ENCODE results near the gene NT5DC1.

Gene NT5DC1

DNA sequence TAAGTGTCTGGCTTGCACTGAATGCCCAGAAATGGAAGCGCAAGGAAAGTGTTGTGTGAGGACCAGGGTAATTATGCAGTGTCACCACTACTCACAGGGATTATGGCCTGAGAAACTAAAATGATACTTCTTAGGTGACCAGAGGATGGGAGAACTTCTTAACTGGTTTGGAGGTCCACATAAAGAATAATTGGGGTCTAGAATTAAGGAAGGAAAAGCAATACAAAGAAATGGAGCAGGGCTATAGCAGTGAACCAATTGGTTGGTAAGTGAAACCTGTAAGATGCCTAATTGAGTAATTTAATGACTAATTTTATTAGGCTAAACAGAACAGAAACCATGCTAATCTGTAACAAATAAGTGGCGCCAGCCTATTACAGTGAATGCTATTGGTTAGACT lies 147.9 kb downstream of the NT5DC1 start:
- DNase-seq: no peak

DNA sequence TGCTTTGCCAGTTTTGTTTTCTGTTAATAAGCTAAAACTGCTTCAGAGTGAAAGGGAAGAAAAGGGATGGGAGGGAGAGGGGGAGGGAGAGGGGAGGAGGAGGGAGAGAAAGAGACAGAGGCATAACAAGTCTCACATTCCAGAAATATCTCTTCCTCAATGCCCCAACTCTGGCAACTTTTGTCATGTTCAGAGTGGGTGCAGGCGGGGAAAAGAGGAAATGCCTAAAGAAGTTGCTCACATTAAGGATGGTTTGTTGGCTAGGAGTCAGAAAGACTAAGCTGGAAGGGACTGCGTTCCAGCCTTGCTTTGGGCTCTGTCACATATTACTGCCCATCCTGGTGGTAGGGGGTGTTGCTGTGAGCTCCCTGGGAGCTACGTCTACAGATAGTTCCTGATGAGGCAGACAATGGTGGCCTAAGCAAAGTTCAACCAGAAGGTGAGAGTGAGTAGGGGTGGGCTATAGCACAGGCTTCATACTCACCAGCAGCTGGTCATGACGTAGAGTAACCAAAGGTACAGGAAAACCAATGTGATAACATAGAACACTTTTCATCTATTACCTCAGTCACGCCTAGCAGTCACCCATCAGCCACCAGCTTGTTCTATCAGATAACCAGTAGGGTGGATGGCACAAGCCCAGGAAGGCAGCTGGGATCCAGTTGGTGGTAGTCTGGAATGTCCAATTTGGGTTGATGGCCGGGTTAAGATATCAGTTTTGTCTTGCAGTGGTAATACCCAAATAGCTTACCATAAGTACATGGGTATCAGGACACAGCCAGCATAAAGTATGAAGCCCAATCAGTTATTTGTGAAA lies 151.1 kb downstream of the NT5DC1 start:
- DNase-seq: no peak

DNA sequence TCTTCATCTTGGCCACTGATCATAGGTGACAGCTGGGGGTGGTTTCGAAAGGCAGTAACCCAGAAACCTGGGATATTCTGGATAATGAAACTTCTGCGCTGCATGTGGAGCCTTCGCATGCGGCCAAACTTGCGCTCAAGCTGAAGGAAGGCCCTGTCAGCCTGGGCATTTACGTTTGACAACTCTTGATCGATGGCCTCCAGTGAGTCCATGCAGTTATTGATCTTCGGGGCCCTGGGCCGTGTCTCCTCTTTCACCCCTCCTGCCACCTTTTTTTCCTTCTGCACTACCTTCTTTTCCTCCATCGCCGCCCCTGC lies 152.5 kb downstream of the NT5DC1 start:
- DNase-seq: no peak

DNA sequence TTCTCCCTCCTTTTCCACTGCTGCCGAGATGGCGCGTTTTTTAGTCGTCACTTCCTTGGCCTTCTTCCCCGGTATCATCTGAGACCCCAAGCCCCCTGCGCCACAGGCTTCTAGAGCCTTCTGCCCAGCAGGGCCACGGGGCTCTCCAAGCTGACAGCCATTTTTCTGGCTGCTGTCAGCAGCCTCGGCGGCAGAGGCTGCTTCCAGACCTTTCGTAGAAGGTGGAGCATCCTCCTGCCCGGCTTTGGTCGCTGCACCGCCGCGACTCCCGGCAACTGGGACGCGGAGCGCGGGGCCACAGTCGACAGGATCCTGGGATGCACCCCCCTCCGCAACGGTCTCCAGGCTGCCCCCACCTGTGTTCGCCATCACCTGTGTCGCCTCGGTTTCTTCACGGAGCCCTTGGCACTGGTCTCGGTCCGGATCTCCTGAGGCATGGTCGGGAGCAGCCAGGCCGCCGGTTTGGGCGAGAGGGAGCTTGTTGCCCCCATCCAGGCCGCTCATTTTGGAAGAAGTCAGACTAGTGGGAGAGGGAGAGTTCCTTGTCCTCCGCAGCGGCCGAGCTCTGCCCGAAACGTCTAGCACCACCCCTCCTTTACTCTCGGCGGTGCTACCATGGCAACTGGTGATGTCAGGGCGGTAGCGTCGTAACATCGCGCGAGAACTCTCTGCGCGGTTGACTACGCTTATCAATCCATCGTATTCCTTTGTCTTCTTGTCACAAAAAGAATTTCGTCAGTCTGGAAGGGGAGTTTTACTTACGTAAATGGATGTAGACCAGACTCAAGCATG lies 153.0 kb downstream of the NT5DC1 start, which contains the start of gene TSPYL4:
TSS of gene TSPYL4 (minus strand) at position 571 of the 792 bp plus-strand sequence. CDS start at position 504, 67 bp downstream.
- peak; percentile 89 for DNase-seq

DNA sequence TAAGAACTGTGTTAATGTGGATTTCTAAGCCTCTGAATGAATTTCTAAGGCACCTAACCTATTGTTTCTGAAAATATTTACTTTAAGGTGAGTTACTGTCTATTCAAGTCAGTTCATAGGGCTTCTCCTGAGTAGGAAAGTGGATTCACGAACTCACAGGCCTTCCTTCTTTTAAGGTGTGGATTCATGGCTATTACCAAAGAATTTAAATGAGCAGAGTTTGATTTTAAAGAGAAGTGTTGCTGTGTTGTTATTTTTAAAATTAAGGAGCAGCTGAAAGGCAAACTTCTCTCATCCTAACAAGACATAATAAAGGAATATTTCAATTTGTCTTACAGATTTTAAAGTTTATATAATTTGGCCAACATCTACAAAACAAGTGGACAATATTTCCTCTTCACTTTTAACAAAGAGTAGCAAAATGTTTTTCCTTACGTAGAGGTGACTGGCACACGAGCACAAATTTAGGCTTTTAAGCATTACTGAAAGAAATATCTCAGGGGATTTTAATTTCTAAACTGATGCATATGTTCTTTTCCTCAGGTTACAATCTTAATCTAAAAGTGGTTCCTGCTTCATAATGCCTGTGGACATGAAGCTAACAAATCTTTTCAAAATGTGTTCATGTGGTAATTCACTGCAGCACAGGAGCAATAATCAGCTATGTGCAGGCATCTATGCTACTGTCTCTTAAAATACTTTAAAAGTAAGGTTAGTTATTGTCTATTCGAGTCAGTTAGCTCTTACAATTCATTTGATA lies 153.8 kb downstream of the NT5DC1 start:
- DNase-seq: no peak

DNA sequence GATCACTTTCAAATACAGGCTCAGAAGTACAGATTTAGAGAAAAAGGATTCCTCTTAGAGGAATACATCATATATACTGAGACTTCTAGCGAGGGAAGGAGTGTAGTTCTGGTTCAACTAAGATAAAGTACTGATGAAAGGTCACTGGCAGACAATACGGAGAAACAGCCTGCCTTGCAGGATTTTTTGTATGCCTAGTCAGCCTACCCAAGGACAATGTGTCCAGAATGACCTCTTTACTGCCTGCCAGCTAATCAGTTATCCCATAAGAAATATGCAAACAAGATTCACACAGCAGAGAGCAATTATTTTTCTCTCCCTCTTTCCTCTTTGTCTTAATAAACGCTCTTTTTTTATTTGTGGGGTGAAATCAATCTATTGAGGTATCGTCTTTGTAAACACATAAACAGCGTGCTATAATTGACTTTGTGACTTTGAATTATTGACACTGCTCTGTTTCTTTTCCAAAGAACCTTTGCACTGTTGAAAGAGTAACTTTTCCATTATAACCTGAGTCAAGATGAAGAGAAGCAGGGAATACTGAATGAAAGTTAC lies 154.7 kb downstream of the NT5DC1 start:
- no peak for DNase-seq

- DNase-seq: no peak
These were observed 156.0 kb downstream of the NT5DC1 start for GRCh38 chr6:116256694-116257093.

GRCh38 chr6:116258520-116258919 lies 157.9 kb downstream of the NT5DC1 start:
- DNase-seq: no peak

- DNase-seq: no peak
These were observed 162.7 kb downstream of the NT5DC1 start for GRCh38 chr6:116263353-116263752.

DNA sequence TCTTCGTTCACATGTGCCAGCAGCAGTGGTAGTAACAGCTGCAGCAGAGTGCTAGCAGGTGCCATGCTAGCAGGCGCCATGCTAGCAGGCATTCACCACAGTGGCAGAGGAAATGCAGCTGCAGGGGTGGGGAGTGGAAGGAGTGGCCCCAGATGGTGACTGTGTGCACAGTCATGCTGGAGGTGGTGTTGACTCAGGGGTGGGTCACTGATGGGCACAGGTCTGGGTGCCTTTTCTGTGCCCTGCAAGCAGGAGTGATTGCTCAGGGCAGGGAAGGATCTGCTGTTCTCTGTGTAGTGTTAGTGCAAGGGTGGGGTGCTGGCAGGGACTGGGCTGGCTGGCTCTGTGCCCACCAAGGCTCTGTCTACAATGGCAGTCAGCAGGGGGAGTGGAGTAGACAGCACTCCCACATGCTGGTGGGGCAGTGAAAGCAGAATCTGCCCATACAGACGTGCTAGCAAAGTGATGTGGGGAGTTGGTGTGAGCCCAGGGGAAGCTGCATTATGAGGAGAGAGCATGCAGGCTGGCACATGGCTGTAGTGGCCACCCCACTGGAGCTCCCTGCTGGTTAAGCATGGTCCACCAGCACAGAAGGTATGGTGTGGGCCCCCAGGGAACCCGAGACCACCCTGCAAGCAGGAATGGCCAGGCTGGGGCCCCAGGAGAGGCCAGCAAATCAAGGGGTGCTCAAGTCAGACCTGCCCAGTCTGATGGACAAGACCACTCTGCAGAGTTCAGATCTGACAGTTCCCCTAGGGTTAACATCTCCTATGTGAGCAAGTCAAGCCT lies 164.6 kb downstream of the NT5DC1 start:
- DNase-seq: no peak

GRCh38 chr6:116266803-116267202 lies 166.2 kb downstream of the NT5DC1 start:
- no peak for DNase-seq

DNA sequence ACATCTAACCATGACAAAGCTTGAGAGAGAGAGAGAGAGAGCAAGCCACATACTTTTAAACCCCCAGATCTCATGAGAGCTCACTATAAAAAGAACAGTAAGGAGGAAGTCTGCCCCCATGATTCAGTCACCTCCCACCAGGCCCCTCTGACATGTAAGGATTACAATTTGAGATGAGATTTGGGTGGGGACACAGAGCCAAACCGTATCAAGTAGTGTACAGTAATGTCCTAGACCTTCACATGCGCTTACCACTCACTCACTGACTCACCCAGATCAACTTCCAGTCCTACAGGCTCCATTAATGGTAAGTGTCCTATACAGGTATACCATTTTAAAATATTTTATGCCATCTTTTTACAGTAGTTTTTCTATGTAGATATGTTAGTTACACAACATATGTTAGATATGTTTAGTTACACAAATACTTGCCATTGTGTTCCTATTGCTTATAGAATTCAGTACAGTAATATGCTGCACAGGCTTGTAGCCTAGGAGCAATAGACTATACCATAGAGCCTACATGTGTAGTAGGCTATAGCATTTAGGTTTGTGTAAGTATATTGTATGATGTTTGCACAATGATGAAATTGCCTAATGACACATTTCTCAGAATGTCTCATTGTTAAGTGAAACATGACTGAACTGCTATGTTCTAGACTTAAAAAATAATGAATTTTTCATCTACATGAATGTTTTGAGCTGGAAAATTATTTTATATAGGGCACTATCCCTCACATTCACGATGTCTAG lies 167.4 kb downstream of the NT5DC1 start:
- no peak for DNase-seq

- DNase-seq: no peak
These were observed 168.1 kb downstream of the NT5DC1 start for GRCh38 chr6:116268589-116269293.

DNA sequence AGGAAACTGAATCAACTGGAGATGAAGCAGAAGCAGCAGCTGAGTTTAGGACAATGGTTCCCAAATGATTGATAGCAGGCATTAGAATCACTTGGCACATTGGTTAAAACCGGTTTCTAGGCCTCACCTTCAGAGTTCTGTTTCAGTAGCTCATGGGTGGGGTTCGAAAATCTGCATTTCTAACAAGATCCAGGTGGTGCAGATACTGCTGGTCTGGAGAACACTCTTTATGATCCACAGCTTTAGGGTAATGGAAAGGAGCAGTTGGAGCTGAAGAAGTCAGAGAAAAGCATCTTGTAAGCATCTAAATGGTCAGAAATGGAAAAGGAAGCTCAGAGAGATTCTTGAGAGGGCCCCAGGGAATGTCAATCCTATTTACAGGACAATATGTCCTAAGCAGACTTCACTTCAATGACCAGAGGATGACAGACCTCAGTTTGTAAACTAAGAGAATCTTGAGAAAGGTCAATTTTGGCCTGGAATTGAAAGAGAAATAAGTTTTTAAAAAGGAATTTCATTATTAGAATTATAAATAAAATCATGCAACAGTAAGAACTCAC lies 170.6 kb downstream of the NT5DC1 start:
- no peak for DNase-seq

DNA sequence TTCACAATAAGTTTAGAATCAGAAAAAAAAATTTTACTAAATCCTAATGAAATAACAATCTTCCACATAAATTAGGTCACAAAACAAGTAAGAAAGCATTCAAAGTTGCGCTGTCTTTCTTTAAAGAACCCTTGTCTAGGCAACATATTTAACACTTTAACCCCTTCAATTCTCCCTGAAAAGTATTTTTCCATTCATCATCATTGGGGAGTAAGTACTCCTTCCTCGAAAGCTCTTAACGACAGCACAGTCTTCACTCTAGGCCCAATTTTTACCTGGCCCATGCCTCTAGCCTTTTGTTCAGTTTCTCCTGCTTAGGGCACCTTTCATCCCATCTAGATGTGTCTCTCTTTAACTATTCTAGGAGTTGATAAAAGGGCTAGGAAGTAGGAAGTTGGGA lies 176.5 kb downstream of the NT5DC1 start:
- no peak for DNase-seq

DNA sequence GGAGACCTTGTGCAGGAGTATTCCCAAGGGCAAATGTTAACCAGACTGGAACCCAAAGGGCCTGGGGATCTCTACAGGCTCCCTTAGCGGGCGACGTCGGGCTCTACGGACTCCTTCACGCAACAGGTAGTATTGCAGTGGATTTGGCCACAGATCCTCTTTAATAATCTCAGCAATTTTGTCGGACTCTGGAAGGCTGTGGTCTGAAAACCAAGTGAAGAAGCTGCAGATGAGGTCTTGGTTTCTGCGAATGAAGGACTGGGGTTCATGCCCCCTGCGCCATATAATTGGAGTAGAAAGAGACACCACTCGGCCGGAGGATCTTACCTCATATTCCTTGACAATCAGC lies 177.8 kb downstream of the NT5DC1 start:
- peak; percentile 19 for DNase-seq

- DNase-seq: no peak
These were observed 178.2 kb downstream of the NT5DC1 start for GRCh38 chr6:116278854-116279231.

DNA sequence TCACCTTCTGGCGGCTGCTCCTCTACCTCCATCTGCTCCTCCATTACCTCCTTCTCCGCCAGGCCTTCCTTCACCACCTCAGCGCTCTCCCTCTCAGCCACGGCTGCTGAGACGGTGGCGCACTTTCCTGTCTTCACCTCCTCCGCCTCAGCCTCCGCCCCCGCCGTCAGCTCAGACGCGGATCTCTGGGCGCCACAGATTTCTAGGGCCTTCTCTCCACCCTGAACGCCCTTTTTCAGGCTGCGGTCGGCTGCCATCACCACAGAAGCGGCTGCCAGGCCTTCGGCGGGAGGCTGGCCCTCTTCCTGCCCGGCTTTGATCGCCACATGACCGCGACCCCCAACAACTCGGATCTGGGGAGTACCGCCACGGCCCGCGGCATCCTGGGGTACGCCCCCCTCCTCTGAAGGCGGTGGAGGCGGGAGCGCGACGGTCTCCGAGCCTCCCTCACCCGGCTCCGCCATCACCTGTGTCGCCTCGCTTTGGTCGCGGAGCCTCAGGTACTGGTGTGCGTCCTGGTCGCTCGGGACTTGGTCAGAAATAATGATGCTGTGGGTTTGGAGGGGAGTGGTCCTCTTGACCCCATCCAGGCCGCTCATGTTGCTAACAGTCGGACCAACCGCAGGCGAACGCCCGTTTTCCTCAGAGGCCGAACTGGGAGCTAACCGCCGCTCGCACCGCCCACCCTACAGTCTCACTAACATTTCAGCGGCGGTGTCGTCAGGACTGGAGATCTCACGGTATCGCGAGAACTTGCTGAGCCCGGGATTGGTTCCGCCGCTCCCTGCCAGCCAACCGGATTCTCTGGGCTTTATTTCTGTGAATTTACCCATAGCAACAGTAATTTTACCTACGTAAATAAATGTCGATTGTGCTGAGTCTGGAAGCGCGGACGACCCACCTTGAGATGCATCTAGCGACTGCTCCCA lies 178.8 kb downstream of the NT5DC1 start, which contains the start of gene TSPYL1:
TSS of gene TSPYL1 (minus strand) at position 699 of the 929 bp plus-strand sequence. CDS start at position 599, 100 bp downstream.
- peak; percentile 90 for DNase-seq

DNA sequence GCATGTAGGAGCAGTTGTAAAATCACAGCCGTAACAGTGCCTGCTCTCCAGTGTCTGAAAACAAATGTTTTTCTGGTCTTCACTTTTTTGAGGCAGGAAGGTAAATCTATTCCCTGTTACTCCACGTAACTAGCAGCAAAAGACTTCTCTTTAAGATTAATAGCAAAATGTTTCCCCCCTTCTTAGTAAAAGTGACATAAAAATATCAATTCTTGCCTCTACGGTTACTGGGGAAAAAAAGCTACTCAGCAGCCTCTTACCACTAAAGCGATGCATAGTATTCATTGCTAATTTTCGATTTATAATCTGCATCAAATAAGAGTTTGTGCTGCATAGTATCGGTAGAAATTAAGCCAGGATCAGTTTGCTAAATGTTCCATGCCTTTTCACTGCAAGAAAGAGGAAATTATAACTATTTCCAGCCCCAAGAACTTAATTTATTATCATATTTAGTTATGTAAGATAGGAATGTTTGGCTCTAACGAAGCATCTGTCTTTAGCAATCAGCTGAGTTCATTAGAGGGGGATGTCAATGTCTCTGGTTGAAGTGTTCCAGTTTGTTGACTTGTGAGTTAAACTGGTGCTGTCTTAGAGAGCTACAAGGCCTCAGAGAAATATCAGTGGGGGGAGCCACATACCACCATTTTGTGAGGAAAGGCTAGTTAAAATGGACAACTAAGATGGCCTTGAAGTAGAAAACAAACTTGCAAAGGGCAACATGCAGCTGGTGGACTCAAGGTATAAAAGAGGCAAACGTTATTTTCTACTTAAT lies 179.7 kb downstream of the NT5DC1 start:
- no peak for DNase-seq

Measured in activated T-cell treated with anti-CD3 and anti-CD28 coated beads, Interleukin-2, amount 50 U/mL, for 1 hour (primary cell).